GM12875 (cell line): Measurements from ENCODE around the gene EML1.

Source experiments
- H3K4me3 ChIP-seq: one replicate; pipeline ENCODE4 v1.5.1; 2011; ENCODE audit warnings: low read depth, low read length, control low read depth
- TF ChIP-seq, protein P1 (sequence below): IDR thresholded peaks from 2 replicates; pipeline ENCODE4 v1.5.1; 2011; ENCODE audit warnings: low read depth, mild to moderate bottlenecking, control low read depth, inconsistent platforms, low read length, moderate library complexity, borderline replicate concordance; ENCODE audit not compliant: insufficient read depth

EML1 gene

DNA sequence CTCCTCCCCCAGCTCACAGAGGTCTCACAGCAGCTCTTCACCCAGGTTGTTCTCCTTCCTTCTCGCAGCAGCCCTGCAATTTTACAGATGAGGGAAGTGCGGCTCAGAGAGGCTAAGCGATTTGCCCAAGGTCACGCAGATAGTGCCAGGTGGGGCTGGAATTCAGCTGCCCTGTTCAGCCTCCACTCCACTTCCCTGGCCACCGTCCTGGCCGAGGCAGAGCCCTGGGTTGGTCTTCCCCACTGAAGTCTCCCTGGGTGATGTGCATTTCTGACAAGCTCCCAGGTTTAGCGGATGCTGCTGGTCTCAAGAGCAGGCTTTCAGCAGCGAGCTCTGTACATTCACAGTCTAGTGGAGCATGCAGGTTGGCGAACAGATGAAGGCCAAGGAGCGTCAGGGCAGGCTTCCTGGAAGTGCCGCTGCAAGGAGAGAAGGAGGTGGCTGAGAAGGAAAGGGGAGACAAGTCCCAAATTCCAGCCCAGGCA is 28.9 kb upstream of the EML1 start:
- TF ChIP-seq, protein P1, sequence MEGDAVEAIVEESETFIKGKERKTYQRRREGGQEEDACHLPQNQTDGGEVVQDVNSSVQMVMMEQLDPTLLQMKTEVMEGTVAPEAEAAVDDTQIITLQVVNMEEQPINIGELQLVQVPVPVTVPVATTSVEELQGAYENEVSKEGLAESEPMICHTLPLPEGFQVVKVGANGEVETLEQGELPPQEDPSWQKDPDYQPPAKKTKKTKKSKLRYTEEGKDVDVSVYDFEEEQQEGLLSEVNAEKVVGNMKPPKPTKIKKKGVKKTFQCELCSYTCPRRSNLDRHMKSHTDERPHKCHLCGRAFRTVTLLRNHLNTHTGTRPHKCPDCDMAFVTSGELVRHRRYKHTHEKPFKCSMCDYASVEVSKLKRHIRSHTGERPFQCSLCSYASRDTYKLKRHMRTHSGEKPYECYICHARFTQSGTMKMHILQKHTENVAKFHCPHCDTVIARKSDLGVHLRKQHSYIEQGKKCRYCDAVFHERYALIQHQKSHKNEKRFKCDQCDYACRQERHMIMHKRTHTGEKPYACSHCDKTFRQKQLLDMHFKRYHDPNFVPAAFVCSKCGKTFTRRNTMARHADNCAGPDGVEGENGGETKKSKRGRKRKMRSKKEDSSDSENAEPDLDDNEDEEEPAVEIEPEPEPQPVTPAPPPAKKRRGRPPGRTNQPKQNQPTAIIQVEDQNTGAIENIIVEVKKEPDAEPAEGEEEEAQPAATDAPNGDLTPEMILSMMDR = no peak

DNA sequence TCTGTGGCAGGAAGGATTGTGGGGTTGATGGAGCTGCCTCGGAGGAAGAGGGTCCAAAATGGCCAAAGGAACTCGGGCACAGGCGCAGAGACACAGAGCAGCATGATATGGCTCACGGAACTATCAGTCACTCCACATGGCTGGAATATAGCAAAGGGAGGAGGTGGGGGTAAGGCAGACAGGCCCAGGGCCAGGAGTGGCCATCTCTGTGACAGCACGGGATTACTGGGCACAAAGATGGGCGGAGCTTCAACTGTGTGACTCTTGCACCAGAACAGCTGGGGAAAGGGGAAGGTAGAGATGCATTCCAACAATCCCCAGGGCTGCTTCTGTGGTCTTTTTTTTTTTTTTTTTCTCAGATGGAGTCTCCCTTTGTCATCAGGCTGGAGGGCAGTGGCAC is 24.8 kb upstream of the EML1 start:
- H3K4me3 ChIP-seq = no peak overlapping the region
- TF ChIP-seq, protein P1 = no peak

More for the DNA sequence above, 28.9 kb upstream of the EML1 start:
- no peak overlapping the region for H3K4me3 ChIP-seq

DNA sequence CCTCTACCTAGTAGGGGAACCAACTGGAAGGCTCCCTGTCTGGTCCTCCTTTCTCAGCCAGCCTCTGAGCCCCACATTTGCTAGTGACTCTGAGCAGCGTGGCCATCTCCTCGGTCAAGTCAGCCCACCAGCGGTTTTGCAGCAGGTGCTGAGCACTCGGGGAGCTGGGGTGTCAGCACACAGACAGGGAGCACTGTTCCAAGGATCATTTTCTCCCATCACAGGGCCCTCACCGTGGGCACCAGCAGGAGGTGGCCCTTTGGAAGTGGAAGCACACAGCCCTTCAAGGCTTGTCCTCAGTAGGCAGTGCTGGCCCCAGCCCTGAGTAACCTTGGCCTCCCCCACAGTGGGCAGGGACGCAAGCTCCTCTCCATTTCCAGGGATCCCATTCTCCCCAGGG is 24.1 kb upstream of the EML1 start:
- no peak overlapping the region for H3K4me3 ChIP-seq
- TF ChIP-seq, protein P1 = no peak

DNA sequence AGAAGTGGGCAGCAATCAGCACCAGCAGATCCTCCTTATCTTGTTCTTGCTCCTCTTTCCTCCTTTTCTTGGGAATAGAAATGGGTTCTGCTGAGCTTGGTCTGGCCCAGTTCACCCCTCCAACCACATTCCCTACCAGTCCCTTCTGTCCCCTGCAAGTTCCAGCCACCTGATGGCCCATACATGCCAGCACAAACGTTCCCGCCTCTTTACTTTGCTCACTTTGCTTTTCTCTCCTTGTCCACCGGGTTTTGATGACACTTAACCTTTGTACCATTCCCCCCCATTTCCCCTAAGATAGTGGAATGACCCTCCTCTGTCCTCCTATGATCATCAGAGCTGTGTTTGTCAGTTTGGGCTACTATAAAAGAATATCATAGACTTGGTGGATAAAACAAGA is 23.4 kb upstream of the EML1 start:
- TF ChIP-seq, protein P1 = no peak
- no peak overlapping the region for H3K4me3 ChIP-seq

DNA sequence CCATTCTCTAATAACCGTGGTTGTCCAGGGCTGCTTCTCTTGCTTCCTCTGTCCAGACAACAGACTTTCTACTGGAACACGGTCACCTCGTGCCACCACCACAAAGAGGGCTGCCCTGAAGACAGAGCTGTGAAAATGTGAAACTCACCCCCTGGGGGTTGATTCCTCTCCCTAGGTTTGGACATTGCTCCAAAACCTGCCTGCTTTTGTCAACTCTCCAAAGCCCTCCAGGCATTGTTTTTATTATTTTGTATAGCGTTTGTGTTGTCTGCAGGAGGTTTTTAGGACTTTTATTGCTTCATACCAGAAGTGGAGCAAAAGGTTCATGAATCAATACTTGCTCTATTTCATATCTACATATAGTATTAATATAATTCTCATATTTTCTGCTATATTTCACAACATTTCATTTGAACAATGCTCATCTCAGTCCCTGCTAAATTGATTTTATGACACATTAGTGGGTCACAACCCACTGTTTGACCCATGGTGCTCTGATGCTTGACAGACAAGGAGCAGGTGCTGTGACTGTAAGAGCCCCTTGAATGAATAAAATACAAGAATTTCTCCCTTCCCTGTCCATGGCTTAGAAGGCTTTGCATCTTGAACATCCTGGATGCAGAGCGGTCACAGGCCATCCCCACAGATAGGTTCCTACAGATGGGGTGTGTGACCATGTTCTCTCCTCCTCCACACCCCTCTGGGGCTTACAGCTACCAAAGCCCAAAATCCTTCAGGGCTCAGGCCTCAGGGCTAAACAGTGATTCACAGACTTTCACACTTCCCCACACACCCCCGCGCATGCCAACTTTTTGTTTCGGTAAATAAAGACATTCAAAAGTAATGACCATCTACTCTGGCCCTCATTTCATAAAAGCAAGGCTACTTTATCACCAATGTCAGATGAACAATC is 20.6 kb upstream of the EML1 start:
- TF ChIP-seq, protein P1 = no peak

DNA sequence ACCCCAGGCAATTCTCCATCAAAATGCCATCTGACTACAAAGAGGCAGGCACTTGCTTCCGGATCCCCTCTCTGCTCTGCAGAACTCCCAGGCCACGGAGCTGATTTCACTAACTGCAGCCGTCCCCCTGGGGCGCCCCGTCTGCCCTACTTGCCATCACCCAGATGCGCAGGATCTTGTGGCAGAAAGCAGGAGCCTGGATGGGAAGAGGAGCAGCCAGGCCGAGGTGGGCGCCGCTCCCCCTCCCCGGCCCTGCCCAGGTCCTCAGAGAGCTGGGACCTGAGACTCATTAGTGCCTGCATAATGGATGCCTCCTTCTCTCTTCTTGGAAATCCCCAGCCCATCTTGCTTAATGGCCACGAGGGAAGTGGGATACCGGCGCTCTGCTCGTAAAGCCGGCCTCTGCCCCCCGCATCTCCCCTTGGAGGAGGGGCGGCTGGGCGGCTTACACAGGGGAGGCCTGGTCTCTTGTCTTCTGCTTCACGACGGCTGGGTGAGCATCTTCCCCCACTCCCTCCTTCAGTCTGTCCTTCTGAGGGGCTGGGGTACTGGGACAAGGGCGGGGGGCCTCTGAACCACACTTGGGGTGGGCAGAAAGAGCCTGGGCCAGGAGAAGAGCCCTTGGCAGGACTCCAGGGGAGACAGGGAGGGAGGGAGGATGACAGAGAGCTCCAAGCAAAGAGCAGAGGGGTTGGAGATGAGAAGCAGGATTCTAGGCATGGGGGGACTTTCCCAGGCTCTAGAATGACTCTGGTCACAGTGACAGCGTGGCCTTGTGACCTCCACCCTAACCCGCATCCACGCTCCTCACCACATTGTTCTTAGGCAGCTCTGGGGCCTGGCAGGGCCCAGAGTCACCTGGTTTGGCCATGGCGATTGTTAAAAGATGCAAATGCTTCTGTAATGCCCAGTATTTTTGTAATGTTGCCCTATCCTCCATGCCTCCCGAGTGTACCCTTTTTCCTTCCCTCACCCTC is 19.4 kb upstream of the EML1 start:
- TF ChIP-seq, protein P1 = no peak
- H3K4me3 ChIP-seq = no peak overlapping the region

More for the DNA sequence above, 20.6 kb upstream of the EML1 start:
- H3K4me3 ChIP-seq = no peak overlapping the region
